ENCODE data around the gene SF3B4.

DNA sequence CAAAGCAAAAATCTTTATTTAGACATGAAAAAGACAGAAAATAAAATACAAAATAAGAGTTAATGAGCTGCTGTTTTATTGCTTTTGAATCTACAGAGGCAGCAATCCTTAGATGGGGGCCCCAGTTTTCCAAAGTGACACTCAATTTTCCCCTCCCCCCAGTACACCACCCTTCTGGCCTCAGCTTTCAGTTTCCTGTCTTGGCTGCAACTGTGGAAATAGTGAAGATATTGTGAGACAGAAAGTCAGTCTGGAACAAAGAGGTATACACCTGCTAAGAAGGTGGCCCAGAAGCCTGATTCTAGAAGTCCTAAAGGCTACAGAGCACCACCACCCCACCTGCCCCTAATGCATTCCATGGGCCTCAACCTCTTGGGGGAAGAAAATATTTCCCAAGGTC is 10.2 kb upstream of the SF3B4 start:
- TF ChIP-seq, protein P1, sequence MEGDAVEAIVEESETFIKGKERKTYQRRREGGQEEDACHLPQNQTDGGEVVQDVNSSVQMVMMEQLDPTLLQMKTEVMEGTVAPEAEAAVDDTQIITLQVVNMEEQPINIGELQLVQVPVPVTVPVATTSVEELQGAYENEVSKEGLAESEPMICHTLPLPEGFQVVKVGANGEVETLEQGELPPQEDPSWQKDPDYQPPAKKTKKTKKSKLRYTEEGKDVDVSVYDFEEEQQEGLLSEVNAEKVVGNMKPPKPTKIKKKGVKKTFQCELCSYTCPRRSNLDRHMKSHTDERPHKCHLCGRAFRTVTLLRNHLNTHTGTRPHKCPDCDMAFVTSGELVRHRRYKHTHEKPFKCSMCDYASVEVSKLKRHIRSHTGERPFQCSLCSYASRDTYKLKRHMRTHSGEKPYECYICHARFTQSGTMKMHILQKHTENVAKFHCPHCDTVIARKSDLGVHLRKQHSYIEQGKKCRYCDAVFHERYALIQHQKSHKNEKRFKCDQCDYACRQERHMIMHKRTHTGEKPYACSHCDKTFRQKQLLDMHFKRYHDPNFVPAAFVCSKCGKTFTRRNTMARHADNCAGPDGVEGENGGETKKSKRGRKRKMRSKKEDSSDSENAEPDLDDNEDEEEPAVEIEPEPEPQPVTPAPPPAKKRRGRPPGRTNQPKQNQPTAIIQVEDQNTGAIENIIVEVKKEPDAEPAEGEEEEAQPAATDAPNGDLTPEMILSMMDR (IDR thresholded peaks at IDR 0.05) = no peak
- TF ChIP-seq EZH2phosphoT487 (IDR thresholded peaks at IDR 0.05) (no peak), EZH2 (IDR thresholded peaks at IDR 0.05) (no peak)
